EH (cell line): ENCODE data around the gene PSMB4.
"Not testable (repeated sequence)": the region's sequence is repeated elsewhere in the genome, so short reads cannot be mapped to it uniquely, and the experiment has no call there.

ENCODE experiments used
- DNase-seq: peaks from one replicate; pipeline ENCODE4 v3.0.0-alpha.2; 2015; ENCODE audit warnings: low read depth

PSMB4 gene

DNA sequence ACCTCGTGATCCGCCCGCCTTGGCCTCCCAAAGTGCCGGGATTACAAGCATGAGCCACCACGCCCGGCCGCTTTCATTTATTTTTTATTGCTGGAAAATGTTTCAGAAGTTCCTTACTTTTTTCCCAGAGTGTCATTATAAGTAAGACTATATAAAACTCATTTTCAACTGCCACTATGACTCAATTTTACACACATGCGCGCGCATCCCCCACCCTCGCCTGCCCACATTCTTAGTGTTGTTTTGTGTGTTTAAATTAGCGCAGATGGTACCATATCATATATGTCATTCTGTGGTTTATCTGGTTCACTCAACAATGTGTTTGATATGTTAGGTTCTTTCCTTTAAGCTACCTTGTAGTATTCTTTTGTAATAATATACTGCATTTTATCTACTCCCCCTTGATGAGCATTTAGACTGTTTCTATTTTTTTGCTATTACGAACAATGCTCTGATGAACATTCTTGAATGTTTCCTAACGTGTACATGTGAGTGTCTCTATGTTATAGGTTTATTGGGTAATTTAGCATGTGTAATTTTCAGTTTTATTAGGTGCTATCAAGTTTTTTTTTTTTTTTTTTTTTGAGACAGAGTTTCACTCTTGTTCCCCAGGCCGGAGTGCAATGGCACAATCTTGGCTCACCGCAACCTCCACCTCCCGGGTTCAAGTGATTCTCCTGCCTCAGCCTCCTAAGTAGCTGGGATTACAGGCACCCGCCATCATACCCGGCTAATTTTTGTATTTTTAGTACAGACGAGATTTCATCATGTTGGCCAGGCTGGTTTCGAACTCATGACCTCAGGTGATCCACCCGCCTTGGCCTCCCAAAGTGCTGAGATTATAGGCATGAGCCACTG is 8.9 kb upstream of the PSMB4 start:
- not testable (repeated sequence) for DNase-seq

GRCh38 chr1:151391079-151391563 is 8.3 kb upstream of the PSMB4 start:
- no peak for DNase-seq

- no peak for DNase-seq
Measured at GRCh38 chr1:151393583-151393982, 5.8 kb upstream of the PSMB4 start.

DNA sequence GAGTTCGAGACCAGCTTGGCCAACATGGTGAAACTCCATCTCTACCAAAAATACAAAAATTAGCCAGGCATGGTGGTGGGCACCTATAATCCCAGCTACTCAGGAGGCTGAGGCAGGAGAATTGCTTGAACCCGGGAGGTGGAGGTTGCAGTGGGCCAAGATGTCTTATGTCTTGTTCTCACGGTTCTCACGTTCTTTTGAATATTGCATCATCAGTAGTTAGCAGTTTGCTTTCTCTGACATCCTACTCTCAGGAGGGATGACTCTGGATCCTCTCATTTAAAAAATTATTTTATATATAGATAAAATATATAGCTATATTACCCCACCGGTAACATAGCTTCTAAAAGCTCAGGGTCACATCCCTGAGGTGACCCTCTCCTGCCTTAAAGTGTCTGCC is 3.1 kb upstream of the PSMB4 start:
- not testable (repeated sequence) for DNase-seq

GRCh38 chr1:151401125-151401788 is 1.9 kb downstream of the PSMB4 start:
- peak; percentile 35 for DNase-seq

DNA sequence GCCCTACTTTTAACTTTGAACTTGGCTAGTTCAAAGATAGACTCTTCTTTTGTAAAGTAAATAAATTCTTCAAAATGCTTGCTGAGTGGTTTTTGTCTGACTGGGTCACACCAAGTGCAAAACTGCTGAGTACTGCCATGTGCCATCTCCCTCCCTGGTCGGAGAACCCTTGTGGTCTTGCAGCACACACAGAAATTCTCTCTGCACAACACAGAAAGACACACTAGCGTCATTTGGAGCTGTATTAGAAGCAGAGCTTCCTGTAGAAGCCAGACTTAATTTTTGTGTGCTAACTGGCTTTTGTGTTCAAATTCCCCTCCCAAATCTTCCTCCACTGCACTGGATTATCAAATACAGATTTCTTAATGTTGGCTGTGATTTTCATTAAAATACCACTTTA is 2.5 kb downstream of the PSMB4 start:
- no peak for DNase-seq

GRCh38 chr1:151402764-151403163 is 3.4 kb downstream of the PSMB4 start:
- DNase-seq: no peak

GRCh38 chr1:151403612-151404011 is 4.2 kb downstream of the PSMB4 start:
- DNase-seq: no peak

DNA sequence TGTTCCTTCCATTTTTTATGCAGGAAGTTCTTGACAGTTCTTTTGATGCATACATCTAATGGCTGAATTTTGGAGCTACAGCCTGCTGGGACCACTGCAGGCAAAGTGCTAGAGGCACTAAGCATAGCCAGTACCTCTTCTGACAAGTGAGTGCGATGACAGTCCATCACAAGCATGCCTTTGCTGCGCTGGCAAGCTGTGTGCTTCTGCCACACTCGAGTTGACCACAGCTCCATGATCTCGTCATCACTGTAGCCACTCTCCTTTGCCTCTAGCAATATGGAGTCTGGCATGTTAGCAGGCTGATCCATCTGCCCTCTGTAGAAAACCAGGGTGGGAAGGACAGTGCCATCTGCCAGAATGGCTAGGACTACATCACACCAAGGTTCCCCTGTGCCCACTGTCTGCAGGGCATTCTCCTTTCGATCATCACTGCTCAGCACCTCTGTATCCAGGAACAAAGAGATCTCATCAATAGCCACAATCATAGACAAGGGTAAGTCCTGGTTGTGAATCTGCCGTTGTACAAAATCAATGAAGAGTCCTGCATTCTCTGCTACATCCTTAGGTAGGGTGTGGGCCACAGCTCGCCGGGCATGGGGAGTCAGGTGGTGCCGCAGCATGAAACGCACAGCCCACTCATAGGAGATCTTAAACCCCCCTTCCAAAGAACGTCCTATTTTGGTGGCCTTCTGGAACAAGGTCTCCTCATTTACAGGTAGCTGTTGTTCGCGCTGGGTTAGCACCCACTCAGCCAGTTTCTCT is 6.0 kb downstream of the PSMB4 start:
- no peak for DNase-seq

DNA sequence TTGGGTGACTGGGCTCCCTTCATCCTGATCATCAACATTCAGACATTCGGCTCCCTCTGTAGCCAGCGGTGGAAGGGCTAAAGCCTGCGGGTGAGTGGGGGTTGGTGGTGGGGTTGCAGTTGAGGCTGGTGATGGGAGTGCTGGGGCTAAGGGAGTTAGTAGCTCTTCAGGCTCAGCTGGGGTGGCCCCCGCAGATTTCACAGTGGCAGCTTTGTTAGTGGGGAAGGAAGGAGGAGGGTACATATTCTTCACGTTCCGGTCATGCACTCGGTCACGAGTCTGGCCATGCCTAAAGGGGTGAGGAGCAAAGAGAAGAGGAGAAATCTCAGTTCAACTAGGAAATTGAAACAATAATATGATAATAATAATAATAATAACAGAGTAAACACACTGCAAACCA is 6.8 kb downstream of the PSMB4 start:
- DNase-seq: no peak

- DNase-seq: no peak
Measured at GRCh38 chr1:151407304-151407703, 7.9 kb downstream of the PSMB4 start.

GRCh38 chr1:151408891-151409290 is 9.5 kb downstream of the PSMB4 start:
- peak; percentile 33 for DNase-seq

GRCh38 chr1:151411884-151412283 is 12.5 kb downstream of the PSMB4 start:
- no peak for DNase-seq

- peak; percentile 89 for DNase-seq
Measured at GRCh38 chr1:151416231-151416630, 16.9 kb downstream of the PSMB4 start.

GRCh38 chr1:151418081-151418480 is 18.7 kb downstream of the PSMB4 start:
- no peak for DNase-seq

- DNase-seq: no peak
Measured at GRCh38 chr1:151419819-151420218, 20.4 kb downstream of the PSMB4 start.

GRCh38 chr1:151425103-151425502 is 25.7 kb downstream of the PSMB4 start:
- DNase-seq: no peak

- DNase-seq: no peak
Measured at GRCh38 chr1:151428068-151428467, 28.7 kb downstream of the PSMB4 start.

- DNase-seq: not testable (repeated sequence)
Measured at GRCh38 chr1:151433827-151434226, 34.5 kb downstream of the PSMB4 start.

- DNase-seq: peak; percentile 19
Measured at GRCh38 chr1:151435174-151435573, 35.8 kb downstream of the PSMB4 start.

DNA sequence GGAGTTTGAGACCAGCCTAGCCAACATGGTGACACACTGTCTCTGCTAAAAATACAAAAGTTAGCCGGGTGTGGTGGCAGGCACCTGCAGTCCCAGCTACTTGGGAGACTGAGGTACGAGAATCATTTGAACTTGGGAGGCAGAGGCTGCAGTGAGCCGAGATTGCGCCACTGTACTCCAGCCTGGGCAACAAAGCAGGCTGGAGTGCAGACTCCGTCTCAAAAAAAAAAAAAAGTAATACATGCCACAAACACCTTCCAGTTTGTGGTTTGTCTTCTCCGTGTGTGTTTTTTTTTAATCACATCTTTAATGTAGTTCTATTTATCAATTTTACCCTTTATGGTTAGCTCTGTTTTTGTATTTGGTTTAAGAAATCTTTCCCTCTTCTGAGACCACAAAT is 37.6 kb downstream of the PSMB4 start:
- DNase-seq: no peak

DNA sequence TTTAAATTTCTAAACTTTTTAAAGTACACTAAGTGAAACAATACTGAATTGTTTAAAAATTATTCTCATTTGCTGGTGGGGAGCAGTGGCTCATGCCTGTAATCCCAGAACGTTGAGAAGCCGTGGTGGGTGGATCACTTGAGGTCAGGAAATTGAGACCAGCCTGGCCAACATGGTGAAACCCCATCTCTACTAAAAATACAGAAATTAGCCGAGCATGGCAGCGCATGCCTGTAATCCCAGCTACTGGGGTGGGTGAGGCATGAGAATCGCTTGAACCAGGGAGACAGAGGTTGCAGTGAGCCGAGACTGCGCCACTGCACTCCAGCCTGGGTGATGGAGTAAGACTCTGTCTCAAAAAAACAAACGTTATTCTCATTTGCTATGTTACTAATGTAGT is 38.0 kb downstream of the PSMB4 start:
- not testable (repeated sequence) for DNase-seq
